Esophagus (tissue), 2 donors: ENCODE results near the gene CDK14. TPM values are rescaled to one million over a fixed set of nuclear protein-coding genes. Genes with fewer than 3 reads are reported as not detected.

Source experiments
- H3K27ac ChIP-seq, 2 donors: one replicate each; pipeline ENCODE4 v1.5.1; 2013; ENCODE audit warnings: low read depth in 2 of 2, mild to moderate bottlenecking in 2 of 2, inconsistent platforms in 1 of 2, low read length in 1 of 2, moderate library complexity in 1 of 2
- H3K27me3 ChIP-seq, 2 donors: one replicate each; pipeline ENCODE4 v1.6.1; 2013; ENCODE audit warnings: low read length in 2 of 2, control low read depth in 1 of 2, mild to moderate bottlenecking in 1 of 2; ENCODE audit not compliant: insufficient read depth in 2 of 2, control insufficient read depth in 1 of 2
- H3K36me3 ChIP-seq, 2 donors: one replicate each; pipeline ENCODE4 v1.6.1; 2013; ENCODE audit warnings: low read length in 1 of 2; ENCODE audit not compliant: control insufficient read depth in 2 of 2, insufficient read depth in 2 of 2
- H3K4me1 ChIP-seq, 2 donors: one replicate each; pipeline ENCODE4 v1.6.1; 2013; ENCODE audit warnings: low read length in 1 of 2; ENCODE audit not compliant: control insufficient read depth in 2 of 2, insufficient read depth in 2 of 2
- H3K4me3 ChIP-seq, 2 donors: one replicate each; pipeline ENCODE4 v1.5.1; 2013; ENCODE audit warnings: low read length in 2 of 2, mild to moderate bottlenecking in 2 of 2, low read depth in 1 of 2, moderate library complexity in 1 of 2
- H3K9me3 ChIP-seq, 2 donors: one replicate each; pipeline ENCODE4 v1.6.1; 2013; ENCODE audit warnings: mild to moderate bottlenecking in 2 of 2, low read depth in 1 of 2, low read length in 1 of 2, moderate library complexity in 1 of 2; ENCODE audit not compliant: control insufficient read depth in 2 of 2, insufficient read depth in 1 of 2
- WGBS, 2 donors: extraction: QIAGEN DNeasy Blood & Tissue Kit; methylation state at CpG; one replicate each; pipeline ENCODE4 v1.1.7; 2013; 5-methylcytosine and 5-hydroxymethylcytosine counted together
- polyA plus RNA-seq, 2 donors: library from polyadenylated mRNA; stranded (reverse); fragments of 200-250 nt; gene quantifications; one replicate each; pipeline ENCODE4 v1.2.3, GENCODE V29; 2013
- donor health status: healthy with polysubstance abuse.
- donor health status: Bipolar disorder and iron deficiency.

CDK14 gene
- polyA plus RNA-seq, 2 donors: 0.51 to 0.59 TPM

DNA sequence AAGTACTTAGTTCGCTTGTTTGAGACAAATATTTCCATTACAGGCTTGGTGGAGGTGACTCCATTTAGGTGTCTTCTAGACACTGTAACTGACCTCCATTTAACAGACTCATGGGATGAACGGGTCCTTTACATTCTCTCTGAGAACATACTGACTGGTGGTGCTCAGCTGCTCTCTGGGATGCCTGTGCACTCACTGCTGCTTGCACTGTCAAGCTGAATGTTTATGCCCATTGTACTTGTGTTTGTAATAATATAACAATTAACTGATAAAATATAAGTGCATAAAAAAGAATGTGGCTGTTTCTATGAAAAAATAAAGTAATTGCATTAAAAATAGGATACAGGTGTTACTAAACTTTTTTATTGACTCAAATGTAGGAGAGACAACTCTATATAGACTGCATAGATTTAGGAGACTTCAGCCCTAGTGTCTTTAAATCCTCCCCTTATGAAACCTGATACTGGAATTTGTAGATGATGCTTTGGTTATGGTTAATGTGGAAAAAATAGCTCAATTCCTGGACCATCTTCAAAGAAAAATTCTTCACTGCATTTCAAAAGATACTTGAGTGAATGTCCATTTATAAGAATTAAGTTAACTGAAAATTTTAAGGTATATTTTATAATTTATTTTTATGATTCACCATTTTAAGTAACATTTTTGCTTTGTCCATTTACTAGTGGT, 85.4 kb downstream of the CDK14 start:
- 58 to 65% methylated on average over 2 of the region's 2 CpGs for WGBS, 2 donors
- no peak overlapping the region for H3K27ac ChIP-seq
- no peaks in the 10 kb centered on the region for H3K27me3 ChIP-seq

DNA sequence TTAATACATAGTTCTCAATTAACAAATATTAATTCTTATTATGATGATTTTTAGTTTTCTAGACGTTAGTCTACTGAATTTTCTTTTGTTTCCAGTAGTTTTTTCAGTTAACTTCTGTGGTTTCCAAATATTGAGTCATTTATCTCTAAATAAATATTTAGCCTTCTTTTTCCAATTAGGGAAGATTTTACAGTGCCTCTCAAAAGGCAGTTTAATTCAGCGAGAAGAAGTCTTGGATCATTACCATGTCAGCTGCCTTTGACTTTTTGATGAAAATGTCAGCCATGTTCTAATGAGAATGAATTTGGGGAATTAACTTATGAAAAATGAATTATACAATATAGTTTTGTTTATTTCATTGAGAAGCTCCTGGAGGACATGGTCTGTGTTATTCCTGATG, 90.0 kb downstream of the CDK14 start:
- H3K9me3 ChIP-seq: no peaks in the 10 kb centered on the region

More for the DNA sequence above, 85.4 kb downstream of the CDK14 start:
- Histone ChIP-seq H3K36me3 (no peaks in the 10 kb centered on the region), H3K4me1 (no peaks in the 10 kb centered on the region), H3K4me3 (no peak overlapping the region), H3K9me3 (no peaks in the 10 kb centered on the region)

DNA sequence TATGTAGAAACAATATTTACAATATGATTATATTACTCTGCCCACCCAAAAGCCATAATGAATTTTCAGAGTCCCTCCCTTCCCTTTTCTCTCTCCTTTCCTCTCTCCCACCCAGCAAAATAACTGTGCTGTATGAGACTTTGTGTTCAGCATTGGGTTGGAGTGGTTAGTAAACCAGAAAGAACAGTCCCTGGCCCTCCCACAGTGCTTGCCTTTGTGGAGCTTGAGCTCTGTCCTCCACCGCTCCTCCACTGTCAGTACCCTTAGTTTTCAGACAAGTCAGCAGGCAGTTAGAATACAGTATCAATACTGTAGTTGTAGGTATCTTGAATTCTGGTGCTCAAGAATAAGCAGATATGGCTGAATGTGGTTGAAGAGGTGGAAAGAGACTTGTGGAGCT, 92.7 kb downstream of the CDK14 start:
- no peaks in the 10 kb centered on the region for H3K4me1 ChIP-seq
- no peak overlapping the region for H3K27ac ChIP-seq
- no peaks in the 10 kb centered on the region for H3K27me3 ChIP-seq
- H3K36me3 ChIP-seq: no peaks in the 10 kb centered on the region
- no peaks in the 10 kb centered on the region for H3K9me3 ChIP-seq
- no peak overlapping the region for H3K4me3 ChIP-seq
- WGBS, 2 donors: 91 to 95% methylated on average over 1 of the region's 1 CpG

More for the DNA sequence above, 90.0 kb downstream of the CDK14 start:
- 61 to 66% methylated on average over 2 of the region's 2 CpGs for WGBS, 2 donors
- no peak overlapping the region for H3K27ac ChIP-seq
- no peaks in the 10 kb centered on the region for H3K27me3 ChIP-seq
- no peak overlapping the region for H3K4me3 ChIP-seq
- H3K36me3 ChIP-seq: no peaks in the 10 kb centered on the region
- H3K4me1 ChIP-seq: no peaks in the 10 kb centered on the region

DNA sequence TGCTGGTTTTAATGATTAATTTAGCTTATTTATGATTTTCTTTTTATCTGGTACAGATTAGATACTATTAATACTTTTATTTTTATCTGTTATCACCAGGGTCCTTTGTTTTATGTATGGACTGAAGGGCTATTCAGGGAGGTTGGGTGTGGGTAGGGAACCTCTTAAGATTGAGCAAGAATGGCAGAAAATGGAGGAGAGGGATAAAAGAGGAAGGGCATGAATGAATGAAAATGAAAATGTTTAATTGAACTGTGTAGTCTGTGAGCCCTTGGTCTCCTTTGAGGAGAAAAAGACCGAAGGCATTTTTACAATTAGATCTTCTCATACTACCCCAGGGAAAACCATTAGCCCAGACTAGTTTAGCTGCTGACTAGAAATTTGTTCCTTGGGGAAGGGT, 93.1 kb downstream of the CDK14 start:
- Histone ChIP-seq H3K27ac (no peak overlapping the region), H3K4me3 (no peak overlapping the region), H3K4me1 (no peaks in the 10 kb centered on the region), H3K36me3 (no peaks in the 10 kb centered on the region), H3K27me3 (no peaks in the 10 kb centered on the region), H3K9me3 (no peaks in the 10 kb centered on the region)
- 73 to 84% methylated on average over 1 of the region's 1 CpG for WGBS, 2 donors

DNA sequence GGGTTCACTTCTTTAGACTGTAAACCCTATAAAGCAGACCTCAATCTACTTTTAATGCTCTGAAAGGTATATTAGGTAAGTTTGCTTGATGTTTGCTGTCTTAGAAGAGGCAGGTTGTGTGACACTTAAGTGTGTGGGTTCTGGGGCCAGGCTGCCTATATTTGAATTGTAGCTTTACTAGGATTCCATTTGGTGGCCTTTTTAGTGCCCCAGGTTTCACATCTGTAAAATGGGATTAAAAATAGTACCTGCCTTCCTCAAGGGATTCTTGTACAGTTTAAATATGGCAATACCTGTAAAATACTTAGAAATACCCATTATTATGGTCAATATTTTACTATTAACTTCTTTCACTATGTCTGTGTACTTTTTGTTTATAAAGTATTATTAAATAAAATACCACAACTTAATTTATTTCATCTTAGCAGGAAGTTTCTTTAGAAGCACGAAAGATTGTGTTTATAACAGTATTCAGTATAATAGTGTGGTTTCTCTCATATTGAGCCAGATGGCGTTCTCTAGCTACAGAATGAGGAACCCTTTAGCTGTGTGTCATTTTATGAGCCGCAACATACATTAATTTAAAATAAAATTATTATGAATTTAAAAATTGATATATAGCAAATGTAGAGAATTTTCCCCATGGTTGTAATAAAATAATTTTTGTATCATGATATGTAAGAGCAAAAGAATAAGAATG, 94.2 kb downstream of the CDK14 start:
- H3K4me1 ChIP-seq: no peaks in the 10 kb centered on the region
- H3K27ac ChIP-seq: no peak overlapping the region
- no peak overlapping the region for H3K4me3 ChIP-seq
- H3K27me3 ChIP-seq: no peaks in the 10 kb centered on the region
- H3K36me3 ChIP-seq: no peaks in the 10 kb centered on the region
- no peaks in the 10 kb centered on the region for H3K9me3 ChIP-seq
- 81 to 83% methylated on average over 3 of the region's 3 CpGs for WGBS, 2 donors

DNA sequence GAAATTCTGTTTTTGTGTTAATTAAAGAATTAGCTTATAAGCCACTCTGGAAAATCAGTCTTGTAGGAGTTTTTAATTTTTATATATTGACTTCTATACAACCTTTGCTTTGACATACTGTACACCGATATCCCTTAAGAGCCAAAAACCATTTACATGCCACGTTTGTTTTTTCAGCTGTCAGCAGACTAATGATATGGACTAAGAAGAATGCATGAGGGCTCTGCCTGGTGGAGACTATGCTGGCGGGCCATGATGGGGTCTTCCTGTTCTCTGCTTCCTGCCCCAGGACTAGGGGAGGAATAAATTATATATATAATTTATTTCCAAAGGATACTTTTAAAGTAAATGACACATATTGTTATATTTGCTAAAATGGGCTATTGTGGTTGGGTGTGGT, 96.3 kb downstream of the CDK14 start:
- H3K9me3 ChIP-seq: no peaks in the 10 kb centered on the region
- H3K4me3 ChIP-seq: no peak overlapping the region
- H3K4me1 ChIP-seq: no peaks in the 10 kb centered on the region
- WGBS, 2 donors: 55 to 56% methylated on average over 3 of the region's 3 CpGs
- H3K27me3 ChIP-seq: no peaks in the 10 kb centered on the region
- H3K36me3 ChIP-seq: no peaks in the 10 kb centered on the region
- H3K27ac ChIP-seq: no peak overlapping the region

DNA sequence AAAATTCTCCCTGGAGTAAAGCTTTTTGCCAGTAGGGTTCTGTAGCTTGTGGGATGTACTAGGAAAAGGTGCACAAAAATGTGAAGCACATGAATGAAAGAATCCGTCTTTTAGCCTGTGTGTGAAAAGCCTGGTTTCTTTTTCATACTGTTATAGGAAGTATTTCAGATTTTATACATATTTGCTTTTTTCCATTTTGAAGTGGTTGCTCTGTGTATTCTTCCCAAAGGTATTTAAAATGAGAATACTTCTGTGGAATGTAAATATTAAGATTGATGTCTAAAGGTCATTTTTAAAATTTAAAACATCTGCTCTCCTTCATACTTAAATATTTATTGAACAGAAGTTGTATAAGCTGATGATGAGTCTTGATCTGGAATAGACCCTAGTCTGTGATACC, 96.8 kb downstream of the CDK14 start:
- Histone ChIP-seq H3K27ac (no peak overlapping the region), H3K9me3 (no peaks in the 10 kb centered on the region), H3K36me3 (no peaks in the 10 kb centered on the region), H3K4me3 (no peak overlapping the region), H3K4me1 (no peaks in the 10 kb centered on the region), H3K27me3 (no peaks in the 10 kb centered on the region)
- WGBS, 2 donors: 80 to 90% methylated on average over 1 of the region's 1 CpG

DNA sequence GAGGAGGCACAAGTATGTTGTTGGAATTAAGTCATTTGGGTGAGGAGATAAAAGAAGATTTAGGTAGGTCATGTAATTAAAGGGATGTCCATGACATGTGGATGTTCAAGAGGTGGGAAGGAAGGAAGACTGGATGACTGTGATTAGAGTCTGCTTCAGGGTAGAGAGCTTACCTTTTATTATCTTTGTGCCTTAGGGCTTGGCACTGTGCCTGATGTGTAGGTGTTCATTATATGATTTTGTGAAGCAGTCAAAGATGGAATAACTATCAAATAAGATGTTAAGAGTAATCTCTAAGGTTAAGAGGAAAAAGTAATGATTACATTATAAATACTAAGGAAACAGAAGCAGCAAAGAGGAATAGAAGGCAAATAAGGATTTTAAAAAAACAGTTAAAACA, 97.8 kb downstream of the CDK14 start:
- Histone ChIP-seq H3K4me3 (no peak overlapping the region), H3K4me1 (no peaks in the 10 kb centered on the region), H3K27me3 (no peaks in the 10 kb centered on the region), H3K36me3 (no peaks in the 10 kb centered on the region), H3K9me3 (no peaks in the 10 kb centered on the region), H3K27ac (no peak overlapping the region)

DNA sequence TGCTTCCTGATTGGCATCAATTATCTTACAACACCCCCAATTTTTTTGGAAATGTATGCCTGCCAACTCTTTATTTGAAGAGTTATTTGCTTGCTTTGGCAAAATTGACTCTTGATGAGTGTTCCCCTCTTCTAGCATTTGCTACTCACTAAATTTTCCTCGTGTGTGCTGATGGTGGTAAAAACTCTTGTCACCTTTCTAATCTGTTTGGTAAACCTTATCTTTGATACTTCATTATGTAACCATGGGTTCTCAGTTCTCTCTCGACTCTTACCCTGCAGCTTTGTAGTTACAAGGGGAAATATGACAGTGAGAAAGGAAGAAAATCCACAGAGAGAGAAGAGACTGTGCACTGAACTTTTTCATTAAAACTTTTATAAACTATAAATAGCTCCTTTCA, 102.5 kb downstream of the CDK14 start:
- H3K36me3 ChIP-seq: no peaks in the 10 kb centered on the region
- 27 to 28% methylated on average over 2 of the region's 2 CpGs for WGBS, 2 donors
- H3K4me1 ChIP-seq: no peaks in the 10 kb centered on the region
- no peaks in the 10 kb centered on the region for H3K27me3 ChIP-seq
- H3K4me3 ChIP-seq: no peak overlapping the region
- H3K9me3 ChIP-seq: no peaks in the 10 kb centered on the region
- no peak overlapping the region for H3K27ac ChIP-seq

DNA sequence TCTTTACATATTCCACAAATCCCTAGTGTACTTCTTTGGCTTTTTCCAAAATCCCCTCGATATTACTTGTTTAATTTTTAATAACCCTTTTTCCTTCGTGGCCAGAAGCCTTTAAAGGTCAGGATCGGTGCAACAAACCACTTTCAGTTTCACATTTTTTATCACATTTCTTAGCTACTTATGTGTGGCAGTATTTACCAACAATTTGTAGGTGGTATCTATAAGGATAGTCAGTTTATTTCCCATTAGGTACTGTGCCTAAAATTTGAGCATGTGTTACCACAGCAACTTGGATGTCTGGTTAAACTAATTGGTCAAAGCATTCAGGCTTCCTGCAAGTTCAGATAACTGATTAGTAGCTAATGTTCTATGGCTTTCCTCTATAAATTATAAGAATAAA, 104.9 kb downstream of the CDK14 start:
- no peak overlapping the region for H3K4me3 ChIP-seq
- WGBS, 2 donors: 34 to 45% methylated on average over 3 of the region's 3 CpGs
- no peaks in the 10 kb centered on the region for H3K36me3 ChIP-seq
- H3K27me3 ChIP-seq: no peaks in the 10 kb centered on the region
- H3K4me1 ChIP-seq: no peaks in the 10 kb centered on the region
- H3K27ac ChIP-seq: no peak overlapping the region
- no peaks in the 10 kb centered on the region for H3K9me3 ChIP-seq
